ENCODE results near the gene NKX2-1. TPM values are rescaled to one million over a fixed set of nuclear protein-coding genes. Genes with fewer than 3 reads are reported as not detected.

Gene NKX2-1
- total RNA-seq, 1 experiment from 2014 or later, result not detected

- TF ChIP-seq EZH2 (IDR thresholded peaks at IDR 0.05; ENCODE audit: low read length, unreplicated experiment) (no peak), CTCF (conservative IDR thresholded peaks at IDR 0.05; ENCODE audit: low read depth, low read length) (peak; percentile 45)
- no peak overlapping the region for H3K9ac ChIP-seq (ENCODE audit: low read length)
- no peaks in the 10 kb centered on the region for H3K9me2 ChIP-seq (replicated peaks; ENCODE audit: low read length)
- H3K4me1 ChIP-seq (ENCODE audit: insufficient read depth, low read length), result no peaks in the 10 kb centered on the region
- intact Hi-C loops (cut with micrococcal nuclease), result no loop called here
- H3K27ac ChIP-seq (ENCODE audit: low read length), result no peak overlapping the region
- H3K36me3 ChIP-seq (ENCODE audit: low read depth, low read length), result no peaks in the 10 kb centered on the region
- ATAC-seq (peak; percentile 78), DNase-seq (peak; percentile 30)
- H3F3A ChIP-seq (ENCODE audit: low read length, unreplicated experiment), result no peaks in the 10 kb centered on the region
- POLR2A ChIA-PET (ENCODE audit: unreplicated experiment), result no interaction called here
- peaks cover 27% of the 10 kb centered on the region for H3K27me3 ChIP-seq (ENCODE audit: low read length)
- no peaks in the 10 kb centered on the region for H3K9me3 ChIP-seq (ENCODE audit: low read length)
- CTCF ChIA-PET, result interaction anchor here (0.6 kb wide), 1 partner anchor 33 kb away, joined by 3 read pairs; no protein-coding TSS in a partner anchor
- no peaks in the 10 kb centered on the region for H4K20me1 ChIP-seq (ENCODE audit: low read length)
- H2AFZ ChIP-seq (ENCODE audit: low read length), result peak overlapping the region; percentile 61; the same call in 1 of the 2 replicates
- no peaks in the 10 kb centered on the region for H3K79me2 ChIP-seq (ENCODE audit: low read length)
- BruUV-seq (replicated peaks), result no TSS peak
- H3K4me3 ChIP-seq (ENCODE audit: low read length), result no peak overlapping the region
- peak overlapping the region; percentile 41 for H3K4me2 ChIP-seq (ENCODE audit: low read length)
Observed at GRCh38 chr14:36520601-36521525, 831 bp upstream of the NKX2-1 start.

- ATAC-seq (no peak), DNase-seq (no peak)
- no peak overlapping the region; the same call in 1 of the 2 replicates for H3K4me3 ChIP-seq (ENCODE audit: low read length)
- BruUV-seq (replicated peaks), result no TSS peak
- ChIA-PET POLR2A (ENCODE audit: unreplicated experiment) (interaction anchor here (0.6 kb wide), 1 partner anchor 598 kb away, joined by 4 read pairs; no protein-coding TSS in a partner anchor), CTCF (no interaction called here)
- H3K4me2 ChIP-seq (ENCODE audit: low read length), result peak overlapping the region; percentile 53
- peaks cover 35% of the 10 kb centered on the region for H3K27me3 ChIP-seq (ENCODE audit: low read length)
- H3K27ac ChIP-seq (ENCODE audit: low read length), result no peak overlapping the region
- intact Hi-C loops (cut with micrococcal nuclease), result no loop called here
- no peaks in the 10 kb centered on the region for H3K9me2 ChIP-seq (replicated peaks; ENCODE audit: low read length)
- TF ChIP-seq CTCF (conservative IDR thresholded peaks at IDR 0.05; ENCODE audit: low read depth, low read length), result no peak
- TF ChIP-seq EZH2phosphoT487 (IDR thresholded peaks at IDR 0.05; ENCODE audit: borderline replicate concordance, low read length), result no peak
- TF ChIP-seq EZH2 (IDR thresholded peaks at IDR 0.05; ENCODE audit: low read length, unreplicated experiment), result no peak
- no peaks in the 10 kb centered on the region for H3K79me2 ChIP-seq (ENCODE audit: low read length)
- H3K36me3 ChIP-seq (ENCODE audit: low read depth, low read length), result no peaks in the 10 kb centered on the region
- no peak overlapping the region for H2AFZ ChIP-seq (ENCODE audit: low read length)
- H3K9ac ChIP-seq (ENCODE audit: low read length), result no peak overlapping the region
- H3F3A ChIP-seq (ENCODE audit: low read length, unreplicated experiment), result no peaks in the 10 kb centered on the region
- H4K20me1 ChIP-seq (ENCODE audit: low read length), result no peaks in the 10 kb centered on the region
- no peaks in the 10 kb centered on the region for H3K4me1 ChIP-seq (ENCODE audit: insufficient read depth, low read length)
- H3K9me3 ChIP-seq (ENCODE audit: low read length), result no peaks in the 10 kb centered on the region
Observed at GRCh38 chr14:36518586-36519430, 1.2 kb downstream of the NKX2-1 start.

All from PC-3 (cell line).